ENCODE results near the gene GPR157.

DNA sequence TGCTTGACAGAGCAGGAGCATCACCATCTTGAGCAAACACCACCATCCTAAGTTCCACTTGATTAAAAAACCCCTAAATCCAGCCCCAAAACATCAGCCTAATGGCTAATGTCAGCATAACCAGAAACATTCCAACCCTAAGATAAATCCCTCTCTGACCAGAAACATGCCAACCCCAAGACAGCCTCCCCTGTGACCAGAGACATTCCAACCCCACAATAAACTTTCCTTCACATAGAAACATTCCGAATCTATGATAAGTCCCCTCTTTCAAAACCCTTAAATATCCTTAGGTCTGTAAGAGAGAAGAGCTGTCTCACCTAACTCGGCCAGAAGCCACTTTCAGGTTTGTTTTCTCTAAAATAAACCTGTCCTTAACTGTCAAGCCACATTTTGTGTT is 42.1 kb downstream of the GPR157 start:
- TF ChIP-seq CTCF (IDR thresholded peaks at IDR 0.05), result no peak
- TF ChIP-seq POLR2AphosphoS5 (IDR thresholded peaks at IDR 0.05), result no peak
- no peak for TF ChIP-seq POLR2A (IDR thresholded peaks at IDR 0.05)
